Stimulated activated CD4-positive, alpha-beta T cell treated with anti-CD3 and anti-CD28 coated beads, Interleukin-12 subunit alpha, Interleukin-12 subunit beta, amount 100 ng/mL, for 24 hours (primary cell): ENCODE results near the gene AP2S1.
"Not testable (repeated sequence)": the region's sequence is repeated elsewhere in the genome, so short reads cannot be mapped to it uniquely, and the experiment has no call there.

Experiments
- DNase-seq, 2 experiments: peaks; one replicate each; pipeline ENCODE4 v3.0.0-alpha.2; 2020; ENCODE audit warnings: low read depth in 2 of 2

Gene AP2S1

DNA sequence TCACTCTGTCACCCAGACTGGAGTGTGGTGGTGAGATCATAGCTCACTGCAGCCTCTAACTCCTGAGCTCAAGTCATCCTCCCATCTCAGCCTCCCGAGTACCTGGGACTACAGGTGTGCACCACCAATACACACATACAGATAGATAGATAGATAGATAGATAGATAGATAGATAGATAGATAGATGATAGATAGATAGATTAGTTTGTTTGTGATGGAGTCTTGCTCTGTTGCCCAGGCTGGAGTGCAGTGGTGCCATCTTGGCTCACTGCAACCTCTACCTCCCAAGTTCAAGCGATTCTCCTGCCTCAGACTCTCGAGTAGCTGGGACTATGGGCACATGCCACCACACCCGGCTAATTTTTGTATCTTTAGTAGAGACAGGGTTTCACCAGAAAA is 46.2 kb downstream of the AP2S1 start:
- not testable (repeated sequence) for DNase-seq

DNA sequence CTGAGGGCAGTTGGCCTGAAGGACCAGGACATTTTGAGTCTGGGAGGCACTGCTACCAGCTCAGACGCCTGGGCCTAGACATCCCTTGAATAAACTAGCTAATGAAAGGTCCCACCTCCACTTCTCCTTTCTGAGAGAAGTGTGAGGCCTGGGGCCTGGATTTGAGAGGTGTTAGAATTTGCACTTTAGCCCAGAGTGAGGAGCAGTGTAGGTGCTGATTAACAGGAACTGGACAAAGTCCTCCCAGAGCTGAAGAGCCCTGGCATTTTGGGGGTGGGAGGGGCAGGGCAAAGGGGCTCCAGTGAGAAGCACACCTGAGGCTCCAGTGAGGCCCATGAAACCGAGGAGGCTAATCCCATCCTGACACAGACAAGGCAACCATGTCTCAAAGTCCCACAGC is 47.1 kb downstream of the AP2S1 start:
- DNase-seq: no peak

DNA sequence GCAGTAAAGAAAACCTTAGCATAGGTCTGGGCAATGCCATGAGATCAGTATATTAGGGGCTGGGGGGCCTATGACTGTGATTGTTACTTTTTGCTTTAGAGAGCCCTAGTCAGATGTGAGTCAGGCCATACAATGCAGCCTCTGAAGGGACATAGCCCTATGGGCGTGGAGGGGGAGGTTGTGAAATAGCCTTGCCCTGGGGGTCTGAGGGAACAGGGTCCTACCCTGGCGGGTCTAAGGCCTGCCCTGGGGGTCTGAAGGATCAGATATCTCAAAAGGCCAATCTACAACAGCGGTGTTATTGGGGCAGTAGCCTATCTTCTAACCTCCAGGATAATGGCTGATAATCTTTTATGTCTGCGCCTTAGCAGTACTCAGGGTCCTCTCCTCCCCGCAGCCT is 48.5 kb downstream of the AP2S1 start:
- no peak for DNase-seq

DNA sequence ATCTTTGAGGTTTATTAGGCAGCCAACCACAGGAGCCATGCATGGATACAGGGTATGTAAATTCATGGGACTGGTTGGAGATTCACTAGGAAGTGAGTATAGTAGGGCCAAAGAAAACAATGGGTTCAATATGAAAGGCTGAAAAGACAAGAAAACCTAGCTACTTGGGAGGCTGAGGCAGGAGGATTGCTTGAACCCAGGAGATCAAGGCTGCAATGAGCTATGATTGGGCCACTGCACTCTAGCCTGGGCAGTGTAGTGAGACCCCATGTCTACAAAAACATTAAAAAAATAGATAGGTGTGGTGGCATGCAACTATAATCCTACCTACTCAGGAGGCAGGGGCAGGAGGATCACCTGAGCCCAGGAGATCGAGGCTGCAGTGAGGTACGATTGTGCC is 51.9 kb downstream of the AP2S1 start:
- DNase-seq: no peak

DNA sequence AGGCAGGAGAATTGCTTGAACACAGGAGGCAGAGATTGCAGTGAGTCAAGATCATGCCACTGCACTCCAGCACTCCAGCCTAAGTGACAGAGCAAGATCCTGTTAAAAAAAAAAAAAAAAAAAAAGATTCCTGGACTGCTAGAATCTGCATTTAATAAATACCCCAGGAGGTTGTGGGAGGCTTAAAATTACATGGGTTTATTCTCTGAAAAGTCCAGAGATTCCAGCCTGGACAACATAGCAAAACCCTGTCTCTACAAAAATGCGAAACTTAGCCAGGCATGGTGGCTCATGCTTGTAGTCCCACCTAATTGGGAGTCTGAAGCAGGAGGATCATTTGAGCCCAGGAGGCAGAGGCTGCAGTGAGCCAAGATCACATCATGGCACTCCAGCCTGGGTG is 52.8 kb downstream of the AP2S1 start:
- DNase-seq: no peak

DNA sequence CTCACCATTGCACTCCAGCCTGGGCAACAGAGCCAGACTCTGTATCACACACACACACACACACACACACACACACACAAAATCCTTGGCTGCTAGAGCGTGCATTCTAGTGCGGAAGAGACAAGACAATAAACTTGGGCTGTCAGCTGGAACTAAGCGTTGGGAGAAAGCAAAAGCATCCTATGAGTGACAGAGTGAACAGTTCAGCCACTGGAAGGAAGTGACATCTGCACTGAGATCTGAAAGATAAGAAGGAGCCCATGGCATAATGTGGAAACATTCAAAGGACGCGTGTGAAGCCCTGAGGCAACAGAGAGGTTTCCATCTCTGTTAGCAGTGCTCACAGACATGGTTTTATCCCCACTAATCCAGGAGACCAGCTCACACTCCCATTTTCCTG is 58.7 kb downstream of the AP2S1 start:
- no peak for DNase-seq

DNA sequence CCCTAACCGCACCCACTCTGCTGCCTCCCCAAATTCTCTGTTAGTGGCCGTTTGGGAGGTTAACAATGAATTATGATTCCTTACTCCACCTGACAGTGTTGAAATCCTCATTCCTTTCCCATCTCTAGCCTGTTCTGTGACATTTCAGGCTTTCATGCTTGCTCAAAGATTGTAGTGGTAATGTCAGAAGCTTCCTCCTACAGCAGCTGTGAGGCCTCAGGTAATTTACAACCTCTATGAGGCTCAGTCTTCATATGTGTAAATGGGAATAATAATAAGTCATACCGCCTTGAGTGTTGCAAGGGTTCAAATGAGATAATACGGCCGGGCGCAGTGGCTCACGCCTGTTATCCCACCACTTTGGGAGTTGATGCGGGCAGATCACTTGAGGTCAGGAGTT is 61.3 kb downstream of the AP2S1 start:
- no peak for DNase-seq

DNA sequence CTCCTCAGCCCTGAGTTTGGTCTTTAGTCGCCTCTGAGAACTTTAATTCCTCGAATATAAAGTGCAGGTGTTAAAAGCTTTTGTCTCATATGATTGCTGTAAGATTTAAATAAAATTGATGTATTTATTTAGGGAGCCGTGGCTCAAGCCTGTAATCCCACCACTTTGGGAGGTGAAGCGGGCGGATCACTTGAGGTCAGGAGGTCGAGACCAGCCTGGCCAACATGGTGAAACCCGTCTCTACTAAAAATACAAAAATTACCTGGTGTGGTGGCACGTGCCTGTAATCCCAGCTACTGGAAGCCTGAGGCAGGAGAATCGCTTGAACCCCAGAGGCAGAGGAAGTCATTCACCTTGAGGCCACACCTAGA is 61.7 kb downstream of the AP2S1 start:
- no peak for DNase-seq

DNA sequence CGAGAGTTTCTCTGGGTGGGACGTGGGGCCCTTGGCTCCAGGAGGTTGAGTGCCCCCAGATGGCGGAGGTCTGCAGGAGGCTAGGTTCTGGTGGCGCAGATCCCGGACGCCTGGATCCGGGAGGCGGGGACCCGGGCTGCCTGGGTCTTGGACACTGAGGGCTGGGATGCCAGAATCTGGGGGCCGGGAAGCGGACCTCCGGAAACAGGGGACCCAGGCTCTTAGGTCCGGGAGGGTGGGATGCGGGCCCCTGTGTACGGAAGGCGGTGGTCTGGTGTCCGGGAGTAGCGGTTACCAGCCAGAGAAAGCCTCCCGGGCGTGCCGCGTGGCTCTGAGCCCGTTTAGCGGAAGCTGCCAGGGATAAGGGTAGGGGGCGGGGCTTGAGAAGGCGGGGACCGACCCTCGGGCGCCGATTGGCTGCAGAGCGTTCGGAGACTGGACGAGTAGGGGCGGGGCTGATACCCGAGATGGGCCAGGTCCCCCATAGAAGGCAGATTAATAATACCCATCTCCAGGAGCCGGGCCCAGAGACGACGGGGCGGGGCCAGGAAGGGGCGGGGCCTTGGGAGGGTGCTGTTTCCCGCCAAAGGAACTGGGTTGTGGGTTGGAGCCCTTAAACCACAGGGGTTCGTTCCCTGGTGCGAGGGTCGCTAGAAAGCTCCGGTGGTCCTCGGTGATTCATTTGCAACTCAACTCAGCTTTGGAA is 62.2 kb downstream of the AP2S1 start, which contains the start of gene SLC1A5:
TSS of gene SLC1A5 (minus strand) at position 333 of the 706 bp plus-strand sequence. CDS start 629 bp downstream, outside the sequence.
- peak; percentile 98 to 99 for DNase-seq
